ENCODE results near the gene CASP1.

DNA sequence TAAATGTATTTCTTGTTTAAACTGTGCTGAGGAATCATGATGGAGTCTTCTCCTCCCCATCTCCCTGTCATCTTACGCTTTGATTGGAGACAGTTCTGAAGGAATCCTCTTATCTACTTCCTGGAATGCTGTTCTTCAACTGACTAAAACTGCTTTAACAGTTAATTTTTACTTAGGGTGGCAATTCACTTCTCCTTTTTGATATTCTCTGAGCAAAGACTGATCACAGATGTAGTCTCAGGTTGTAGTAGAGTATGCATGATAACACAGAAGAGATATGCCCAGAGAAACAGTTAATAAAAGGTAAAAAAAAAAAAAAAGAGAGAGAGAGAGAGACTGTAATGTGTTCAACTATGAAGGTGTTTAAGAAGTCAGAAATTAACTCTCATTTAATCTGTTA, 10.6 kb downstream of the CASP1 start:
- TF ChIP-seq POLR2A (IDR thresholded peaks at IDR 0.05) (no peak), POLR2AphosphoS5 (IDR thresholded peaks at IDR 0.05; ENCODE audit: insufficient read depth in 1 of 2, low read depth in 1 of 2) (no peak)
- TF ChIP-seq, protein P1, sequence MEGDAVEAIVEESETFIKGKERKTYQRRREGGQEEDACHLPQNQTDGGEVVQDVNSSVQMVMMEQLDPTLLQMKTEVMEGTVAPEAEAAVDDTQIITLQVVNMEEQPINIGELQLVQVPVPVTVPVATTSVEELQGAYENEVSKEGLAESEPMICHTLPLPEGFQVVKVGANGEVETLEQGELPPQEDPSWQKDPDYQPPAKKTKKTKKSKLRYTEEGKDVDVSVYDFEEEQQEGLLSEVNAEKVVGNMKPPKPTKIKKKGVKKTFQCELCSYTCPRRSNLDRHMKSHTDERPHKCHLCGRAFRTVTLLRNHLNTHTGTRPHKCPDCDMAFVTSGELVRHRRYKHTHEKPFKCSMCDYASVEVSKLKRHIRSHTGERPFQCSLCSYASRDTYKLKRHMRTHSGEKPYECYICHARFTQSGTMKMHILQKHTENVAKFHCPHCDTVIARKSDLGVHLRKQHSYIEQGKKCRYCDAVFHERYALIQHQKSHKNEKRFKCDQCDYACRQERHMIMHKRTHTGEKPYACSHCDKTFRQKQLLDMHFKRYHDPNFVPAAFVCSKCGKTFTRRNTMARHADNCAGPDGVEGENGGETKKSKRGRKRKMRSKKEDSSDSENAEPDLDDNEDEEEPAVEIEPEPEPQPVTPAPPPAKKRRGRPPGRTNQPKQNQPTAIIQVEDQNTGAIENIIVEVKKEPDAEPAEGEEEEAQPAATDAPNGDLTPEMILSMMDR (IDR thresholded peaks at IDR 0.05) = no peak

Data from vagina (tissue), 2 donors.